Kidney (tissue), 14 donors: ENCODE results near the gene CATSPERE. TPM values are rescaled to one million over a fixed set of nuclear protein-coding genes. Genes with fewer than 3 reads are reported as not detected.

Source experiments
- DNase-seq, 5 donors: peaks; one replicate each; pipeline ENCODE4 v3.0.0-alpha.2; 2013 to 2020
- FAIRE-seq: peaks from 2 replicates; lab custom pipeline; 2012; peaks lifted over from hg19 to GRCh38; lab: Jason Lieb, UNC
- H3K27ac ChIP-seq, 2 donors: one replicate each; pipeline ENCODE4 v1.7.0; 2013; ENCODE audit warnings: low read depth in 2 of 2, low read length in 2 of 2, inconsistent platforms in 1 of 2
- H3K27me3 ChIP-seq: one replicate; pipeline ENCODE4 v1.7.1; 2013; ENCODE audit warnings: low read length, inconsistent platforms; ENCODE audit not compliant: control insufficient read depth, insufficient read depth
- H3K36me3 ChIP-seq, 3 donors: one replicate each; pipeline versions ENCODE4 v1.7.0 to v1.7.1; 2013; ENCODE audit warnings: low read length in 3 of 3, control low read depth in 1 of 3, inconsistent platforms in 1 of 3; ENCODE audit not compliant: insufficient read depth in 3 of 3, control insufficient read depth in 2 of 3
- H3K4me1 ChIP-seq, 3 donors: one replicate each; pipeline versions ENCODE4 v1.7.0 to v1.7.1; 2013; ENCODE audit warnings: low read length in 3 of 3, inconsistent platforms in 1 of 3, low read depth in 1 of 3; ENCODE audit not compliant: control insufficient read depth in 2 of 3, insufficient read depth in 2 of 3
- H3K4me3 ChIP-seq, 3 donors: one replicate each; pipeline versions ENCODE4 v1.7.0 to v1.8.1; 2013; ENCODE audit warnings: low read length in 3 of 3, control low read depth in 1 of 3, inconsistent platforms in 1 of 3
- H3K9ac ChIP-seq, 3 donors: one replicate each; pipeline versions ENCODE4 v1.7.0 to v1.7.1; 2013; ENCODE audit warnings: low read length in 3 of 3, control low read depth in 1 of 3, inconsistent platforms in 1 of 3
- H3K9me3 ChIP-seq, 3 donors: one replicate each; pipeline versions ENCODE4 v1.7.0 to v1.7.1; 2013; ENCODE audit warnings: low read length in 3 of 3, control low read depth in 1 of 3, inconsistent platforms in 1 of 3; ENCODE audit not compliant: control insufficient read depth in 2 of 3, insufficient read depth in 1 of 3
- CTCF ChIP-seq: IDR thresholded peaks from 3 replicates; pipeline ENCODE4 v1.5.1; 2012; ENCODE audit warnings: mild to moderate bottlenecking, moderate library complexity, borderline replicate concordance; ENCODE audit not compliant: insufficient read depth; ENCODE audit errors: extremely low read depth
- intact Hi-C: fragments of 100-400 bp; cut with DNase I; formaldehyde crosslinking; loops from one replicate; pipeline ENCODE4 v1.11.1; 2022
- polyA plus RNA-seq: library from polyadenylated mRNA; stranded (reverse); fragments of 350-450 nt; fragmentation: Illumina TruSeq; extraction: RNeasy Lipid Tissue Mini Kit (QIAGEN cat#74804); gene quantifications from one replicate; pipeline ENCODE4 v1.2.3, GENCODE V29; 2014; ENCODE audit warnings: low read depth, low replicate concordance; ENCODE audit not compliant: insufficient read depth
- total RNA-seq: library from RNA; stranded (reverse); fragmentation: NEBNext Ultra II Directional; extraction: Animal tissue kit (Norgen Biotek cat#: 25700); gene quantifications from one replicate; pipeline ENCODE4 v1.2.1, GENCODE V29; 2021
- donor health status: control.
- donor health status: control.
- donor health status: control.
- donor health status: control.
- donor health status: control.
- donor health status: DM: yes; HTN: yes; CAD: no.
- donor health status: Normal renal cell carcinoma (clear cell type).

Gene CATSPERE
- total and polyA plus RNA-seq, 2 donors from 2014 or later, result 0.73 to 2.5 TPM

DNA sequence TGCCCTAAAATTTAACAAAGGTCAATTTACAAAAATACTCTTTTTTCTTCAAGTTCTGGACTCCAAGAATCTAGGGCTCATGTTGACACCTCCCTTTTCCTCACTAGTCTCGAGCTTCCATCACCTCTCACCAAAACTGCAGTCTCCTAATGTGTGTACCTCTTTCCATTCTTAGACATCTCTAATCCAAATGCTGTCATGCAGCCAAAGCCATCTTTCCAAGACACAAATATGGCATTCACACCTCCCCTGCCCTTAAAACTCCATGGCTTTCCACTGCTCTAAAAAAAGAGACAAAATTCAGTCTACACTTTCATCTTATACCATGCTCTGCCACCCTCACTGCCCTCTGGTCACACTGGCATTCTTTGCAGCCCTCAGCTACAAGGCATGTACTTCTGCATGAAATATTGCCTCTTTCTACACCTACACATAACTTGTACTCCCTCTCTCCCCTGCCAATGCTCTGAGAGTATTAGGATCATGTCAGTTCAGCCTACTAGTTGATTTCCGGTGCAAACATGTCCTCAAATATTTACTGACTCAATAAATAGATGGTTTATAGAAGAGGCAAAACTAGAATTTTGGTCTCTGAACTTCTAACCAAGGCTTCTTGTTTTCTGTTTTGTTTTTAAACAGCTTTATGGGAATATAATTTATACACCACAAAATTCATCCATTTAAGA, 36.3 kb upstream of the CATSPERE start:
- intact Hi-C loops, result no loop called here
- peaks cover 0 to 8% (median 6%) of the 10 kb centered on the region in 3 donors for H3K36me3 ChIP-seq
- FAIRE-seq, result no peak

DNA sequence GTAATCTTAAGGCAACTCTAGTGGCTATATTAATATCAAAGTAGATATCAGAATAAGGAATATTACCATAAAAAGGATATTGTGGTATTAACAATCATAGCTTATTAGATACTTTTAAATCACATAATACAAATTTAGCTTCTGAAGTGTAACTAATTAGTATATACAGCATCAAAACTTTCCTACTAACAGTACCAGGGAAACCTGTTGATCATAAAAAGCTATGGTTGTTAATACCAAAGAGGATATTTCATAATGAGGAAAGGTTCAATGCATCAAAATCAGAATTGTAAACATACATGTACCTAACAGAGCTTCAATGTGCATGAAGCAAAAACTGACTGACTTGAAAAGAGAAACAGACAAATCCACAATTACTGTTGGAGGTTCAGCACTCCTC, 33.4 kb upstream of the CATSPERE start:
- peaks cover 0 to 19% (median 6%) of the 10 kb centered on the region in 3 donors for H3K36me3 ChIP-seq
- H3K9ac ChIP-seq, result no peak overlapping the region
- no peaks in the 10 kb centered on the region for H3K4me1 ChIP-seq
- H3K4me3 ChIP-seq, result no peak overlapping the region
- no peak for DNase-seq
- no peaks in the 10 kb centered on the region for H3K9me3 ChIP-seq
- intact Hi-C loops, result no loop called here
- no peak for TF ChIP-seq CTCF
- no peak overlapping the region for H3K27ac ChIP-seq
- H3K27me3 ChIP-seq, result no peaks in the 10 kb centered on the region
- FAIRE-seq, result no peak

More for the DNA sequence above, 36.3 kb upstream of the CATSPERE start:
- no peak overlapping the region for H3K4me3 ChIP-seq
- no peak for DNase-seq
- no peak for TF ChIP-seq CTCF
- no peak overlapping the region for H3K27ac ChIP-seq
- H3K4me1 ChIP-seq, result no peaks in the 10 kb centered on the region
- H3K27me3 ChIP-seq, result no peaks in the 10 kb centered on the region
- H3K9ac ChIP-seq, result no peak overlapping the region
- no peaks in the 10 kb centered on the region for H3K9me3 ChIP-seq

- Histone ChIP-seq H3K9ac (no peak overlapping the region), H3K4me3 (no peak overlapping the region), H3K9me3 (no peaks in the 10 kb centered on the region), H3K27ac (no peak overlapping the region), H3K36me3 (peaks cover 2 to 20% (median 6%) of the 10 kb centered on the region in 3 donors), H3K4me1 (no peaks in the 10 kb centered on the region), H3K27me3 (no peaks in the 10 kb centered on the region)
- no peak for FAIRE-seq
- DNase-seq, result no peak
- intact Hi-C loops, result no loop called here
- no peak for TF ChIP-seq CTCF
These were observed 31.3 kb upstream of the CATSPERE start for GRCh38 chr1:244429818-244430217.
